Measurements from ENCODE around the gene PCK1.

GRCh38 chr20:57570920-57571319, 10.0 kb downstream of the PCK1 start:
- TF ChIP-seq YY1 (IDR thresholded peaks at IDR 0.05; ENCODE audit: insufficient read depth, insufficient read length) (no peak), ZNF274 (IDR thresholded peaks at IDR 0.05; ENCODE audit: low read depth, low read length) (no peak)
